Measurements from ENCODE around the gene SAMSN1.

GRCh38 chr21:14592296-14593000 is 46.3 kb upstream of the SAMSN1 start:
- TF ChIP-seq SREBF2 (IDR thresholded peaks at IDR 0.05) (no peak), ATOH8 (CRISPR knock-in tag; IDR thresholded peaks at IDR 0.05; ENCODE audit: low read depth) (no peak), POLR2A (IDR thresholded peaks at IDR 0.05; ENCODE audit: low read length) (no peak)

Data from A549 (cell line).